HCT116 (cell line): ENCODE data around the gene FADS1. TPM values are rescaled to one million over a fixed set of nuclear protein-coding genes. Genes with fewer than 3 reads are reported as not detected.

Experiments used
- ATAC-seq: fragments of 200-7000 bp; cut with Tn5 transposase; 2 replicates; pipeline ENCODE4 v1.9.1; 2020; ENCODE audit warnings: mild to moderate bottlenecking, moderate library complexity
- BruUV-seq: library from RNA; stranded (reverse); fragments of 400-500 nt; replicated peaks from 2 replicates; lab custom pipeline; 2021; lab: Mats Ljungman, UMichigan
- CTCF ChIA-PET: fragments of 300-600 bp; sonication (Branson Sonifier 250); formaldehyde crosslinking; loops from one replicate; lab custom pipeline; 2021; ENCODE audit warnings: antibody characterized with exemption; lab: Charles Lee
- POLR2A ChIA-PET: fragments of 300-600, 350-600 bp; sonication (Branson Sonifier 250); formaldehyde crosslinking; loops from one replicate; lab custom pipeline; 2021; ENCODE audit warnings: antibody characterized with exemption; lab: Charles Lee
- RAD21 ChIA-PET, 2 experiments: fragments of 300-600 bp; sonication (Branson Sonifier 250); formaldehyde crosslinking; loops; one replicate each; lab custom pipeline; 2023; ENCODE audit warnings: low total read pairs in 2 of 2; ENCODE audit not compliant: uncharacterized antibody in 2 of 2, unreplicated experiment in 2 of 2, low non-redundant PET in 1 of 2; lab: Charles Lee
- DNase-seq: peaks from one replicate; pipeline ENCODE4 v3.0.0-alpha.2; 2010; ENCODE audit warnings: low read depth, low spot score
- H2AFZ ChIP-seq: fragments of 200-600 bp; shearing (Covaris generic), sonication (generic); 2 replicates; pipeline ENCODE4 v1.6.1; 2017; ENCODE audit warnings: low read depth, mixed run types, mixed read lengths, antibody characterized with exemption, low read length; ENCODE audit not compliant: poor library complexity, severe bottlenecking
- H3K27ac ChIP-seq: 2 replicates; pipeline ENCODE4 v1.5.1; 2012; ENCODE audit warnings: low read depth, low read length
- H3K27me3 ChIP-seq: fragments of 200-600 bp; sonication (generic); 2 replicates; pipeline ENCODE4 v1.6.1; 2016; ENCODE audit warnings: mixed run types, low read length, mixed read lengths; ENCODE audit not compliant: insufficient read depth
- H3K36me3 ChIP-seq, 2 experiments: fragments of 200-500 bp in 1 of 2; fragments of 200-600 bp in 1 of 2; sonication (Bioruptor generic) in 1 of 2; sonication (generic) in 1 of 2; 2 replicates each; pipeline versions ENCODE4 v1.5.1 to v1.6.1; 2014 to 2016; ENCODE audit warnings: low read length in 2 of 2, inconsistent platforms in 1 of 2, mixed read lengths in 1 of 2, mixed run types in 1 of 2; ENCODE audit not compliant: insufficient read depth in 2 of 2, control insufficient read depth in 1 of 2
- H3K4me1 ChIP-seq, 2 experiments: fragments of 200-600 bp in 1 of 2; sonication (generic) in 1 of 2; 2 replicates each; pipeline versions ENCODE4 v1.5.1 to v1.6.1; 2012 to 2017; ENCODE audit warnings: low read length in 2 of 2, inconsistent platforms in 1 of 2, mild to moderate bottlenecking in 1 of 2, mixed read lengths in 1 of 2, mixed run types in 1 of 2, moderate library complexity in 1 of 2; ENCODE audit not compliant: insufficient read depth in 2 of 2, control insufficient read depth in 1 of 2
- H3K4me2 ChIP-seq: fragments of 200-600 bp; sonication (generic); 2 replicates; pipeline ENCODE4 v1.6.1; 2017; ENCODE audit warnings: mixed run types, low read length, mixed read lengths
- H3K4me3 ChIP-seq, 2 experiments: fragments of 200-600 bp in 1 of 2; sonication (generic) in 1 of 2; replicated peaks in 1 of 2; 2 replicates each; pipeline ENCODE4 v1.5.1; 2011 to 2016; ENCODE audit warnings: low read length in 2 of 2, control low read depth in 1 of 2, low read depth in 1 of 2, mild to moderate bottlenecking in 1 of 2, mixed read lengths in 1 of 2, mixed run types in 1 of 2
- H3K79me2 ChIP-seq: fragments of 200-600 bp; sonication (generic); 2 replicates; pipeline ENCODE4 v1.6.1; 2017; ENCODE audit warnings: mild to moderate bottlenecking, mixed run types, low read length, moderate library complexity, mixed read lengths; ENCODE audit not compliant: insufficient read depth
- H3K9ac ChIP-seq: fragments of 200-600 bp; sonication (generic); 2 replicates; pipeline ENCODE4 v1.6.1; 2016; ENCODE audit warnings: low read length, mixed read lengths
- H3K9me2 ChIP-seq: fragments of 200-600 bp; sonication (generic), shearing (Covaris generic); 2 replicates; pipeline ENCODE4 v1.6.1; 2017; ENCODE audit warnings: mixed run types, mild to moderate bottlenecking, moderate library complexity; ENCODE audit not compliant: insufficient read depth
- H3K9me3 ChIP-seq, 2 experiments: fragments of 200-500 bp in 1 of 2; fragments of 200-600 bp in 1 of 2; sonication (Bioruptor generic) in 1 of 2; sonication (generic) in 1 of 2; 2 replicates each; pipeline ENCODE4 v1.6.1; 2014 to 2017; ENCODE audit warnings: low read length in 2 of 2, mixed read lengths in 2 of 2, inconsistent platforms in 1 of 2, low read depth in 1 of 2, mild to moderate bottlenecking in 1 of 2, mixed run types in 1 of 2, moderate library complexity in 1 of 2; ENCODE audit not compliant: control insufficient read depth in 1 of 2, insufficient read depth in 1 of 2
- H4K20me1 ChIP-seq: fragments of 200-600 bp; sonication (generic), shearing (Covaris generic); 2 replicates; pipeline ENCODE4 v1.6.1; 2017; ENCODE audit warnings: mixed run types, mild to moderate bottlenecking, moderate library complexity; ENCODE audit not compliant: insufficient read depth
- ATF3 ChIP-seq: IDR thresholded peaks from 2 replicates; pipeline ENCODE4 v1.6.1; 2012
- CBX3 ChIP-seq: IDR thresholded peaks from 2 replicates; pipeline ENCODE4 v1.6.1; 2012; ENCODE audit warnings: low read depth
- CEBPB ChIP-seq: IDR thresholded peaks from 2 replicates; pipeline ENCODE4 v1.6.1; 2012; ENCODE audit warnings: low read depth
- CTCF ChIP-seq, 3 experiments: fragments of 200-600 bp in 1 of 3; sonication (generic) in 1 of 3; IDR thresholded peaks in 2 of 3; conservative IDR thresholded peaks in 1 of 3; 2 replicates each; pipeline ENCODE4 v1.5.1; 2012 to 2017; ENCODE audit warnings: low read depth in 2 of 3, low read length in 2 of 3, antibody characterized with exemption in 1 of 3, borderline replicate concordance in 1 of 3, control low read depth in 1 of 3, mild to moderate bottlenecking in 1 of 3, mixed read lengths in 1 of 3, mixed run types in 1 of 3, moderate library complexity in 1 of 3; ENCODE audit not compliant: insufficient read depth in 1 of 3
- EGR1 ChIP-seq: IDR thresholded peaks from 2 replicates; pipeline ENCODE4 v1.6.1; 2012; ENCODE audit warnings: low read depth
- ELF1 ChIP-seq: IDR thresholded peaks from 2 replicates; pipeline ENCODE4 v1.6.1; 2012; ENCODE audit warnings: low read depth, borderline replicate concordance
- EZH2 ChIP-seq: fragments of 200-600 bp; sonication (generic); IDR thresholded peaks from 2 replicates; pipeline ENCODE4 v1.6.1; 2017; ENCODE audit warnings: antibody characterized with exemption, mixed run types
- EZH2phosphoT487 ChIP-seq: fragments of 200-600 bp; IDR thresholded peaks from 2 replicates; pipeline ENCODE4 v1.6.1; 2018; ENCODE audit warnings: antibody characterized with exemption, borderline replicate concordance
- JUND ChIP-seq: IDR thresholded peaks from 2 replicates; pipeline ENCODE4 v1.6.1; 2012
- MAX ChIP-seq: IDR thresholded peaks from 2 replicates; pipeline ENCODE4 v1.6.1; 2012
- POLR2A ChIP-seq: IDR thresholded peaks from 2 replicates; pipeline ENCODE4 v1.7.0; 2011; ENCODE audit warnings: borderline replicate concordance; ENCODE audit not compliant: insufficient read depth, insufficient read length; ENCODE audit errors: extremely low read depth
- POLR2AphosphoS5 ChIP-seq: IDR thresholded peaks from 2 replicates; pipeline ENCODE4 v1.6.1; 2011; ENCODE audit warnings: mild to moderate bottlenecking, low read depth, low read length, moderate library complexity
- RAD21 ChIP-seq: IDR thresholded peaks from 2 replicates; pipeline ENCODE4 v1.6.1; 2012; ENCODE audit warnings: low read depth, mild to moderate bottlenecking
- REST ChIP-seq: IDR thresholded peaks from 2 replicates; pipeline ENCODE4 v1.6.1; 2012; ENCODE audit warnings: low read depth
- SIN3A ChIP-seq: IDR thresholded peaks from 2 replicates; pipeline ENCODE4 v1.6.1; 2012; ENCODE audit warnings: low read depth
- SP1 ChIP-seq: IDR thresholded peaks from 2 replicates; pipeline ENCODE4 v1.6.1; 2012; ENCODE audit warnings: low read depth
- SRF ChIP-seq: IDR thresholded peaks from 2 replicates; pipeline ENCODE4 v1.6.1; 2012; ENCODE audit warnings: low read depth
- TCF7L2 ChIP-seq: IDR thresholded peaks from 2 replicates; pipeline ENCODE4 v1.7.0; 2011; ENCODE audit warnings: borderline replicate concordance, inconsistent platforms; ENCODE audit not compliant: insufficient read depth, insufficient read length; ENCODE audit errors: extremely low read depth
- ZFX ChIP-seq: fragments of 450-650 bp; IDR thresholded peaks from 2 replicates; pipeline ENCODE4 v1.6.1; 2017
- ZNF274 ChIP-seq: fragments of 200-500 bp; sonication (Bioruptor generic); IDR thresholded peaks from 2 replicates; pipeline ENCODE4 v1.6.1; 2014; ENCODE audit warnings: mild to moderate bottlenecking, low read depth, low read length, inconsistent platforms
- intact Hi-C: fragments of 100-400 bp; cut with micrococcal nuclease; formaldehyde crosslinking; loops from 2 replicates; pipeline ENCODE4 v1.10.0; 2022
- total RNA-seq: library from RNA; stranded (reverse); gene quantifications from one replicate; pipeline ENCODE4 v1.2.1, GENCODE V29; 2021; ENCODE audit not compliant: unreplicated experiment

The FADS1 gene
- total RNA-seq, 1 experiment from 2014 or later: 56.6 TPM

GRCh38 chr11:61764606-61765260 is 52.1 kb downstream of the FADS1 start:
- ATAC-seq (no peak), DNase-seq (no peak)
- CTCF ChIA-PET: no interaction called here
- Histone ChIP-seq H3K9me2 (no peaks in the 10 kb centered on the region), H3K27me3 (no peaks in the 10 kb centered on the region), H3K4me2 (no peak overlapping the region), H3K9me3 (no peaks in the 10 kb centered on the region), H3K27ac (no peak overlapping the region), H3K36me3 (no peaks in the 10 kb centered on the region), H3K4me3 (no peak overlapping the region), H3K4me1 (peaks cover 11 to 36% of the 10 kb centered on the region in 2 experiments), H4K20me1 (no peaks in the 10 kb centered on the region), H3K9ac (no peak overlapping the region), H2AFZ (no peak overlapping the region), H3K79me2 (peaks cover 13% of the 10 kb centered on the region; the same call in 1 of the 2 replicates)
- POLR2A ChIA-PET: no interaction called here
- RAD21 ChIA-PET: no interaction called here
- intact Hi-C loops: no loop called here
- no TSS peak for BruUV-seq
- TF ChIP-seq ELF1 (no peak), CEBPB (no peak), CBX3 (no peak), POLR2AphosphoS5 (no peak), CTCF (IDR thresholded peaks at IDR 0.05 in 2 of 3, conservative IDR thresholded peaks at IDR 0.05 in 1 of 3; ENCODE audit: borderline replicate concordance in 1 of 3, insufficient read depth in 1 of 3, low read depth in 2 of 3, low read length in 2 of 3) (no peak), SIN3A (no peak), EGR1 (no peak), RAD21 (no peak), ZFX (no peak), POLR2A (no peak), EZH2phosphoT487 (no peak), SP1 (no peak), TCF7L2 (no peak), JUND (no peak), REST (no peak), EZH2 (no peak), MAX (no peak), ATF3 (no peak), SRF (no peak), ZNF274 (no peak)
